HG02610 (cell line): Measurements from ENCODE around the gene GSTO1.
"Not testable (repeated sequence)": the region's sequence is repeated elsewhere in the genome, so short reads cannot be mapped to it uniquely, and the experiment has no call there.

Experiments
- ATAC-seq: cut with Tn5 transposase; IDR thresholded peaks from one replicate; pipeline ENCODE4 v1.9.1; 2021; ENCODE audit warnings: mild to moderate bottlenecking, moderate library complexity; ENCODE audit not compliant: unreplicated experiment

The GSTO1 gene

GRCh38 chr10:104254493-104255310 is at the start of gene GSTO1:
TSS of gene GSTO1 (plus strand) at chr10:104254892. CDS start at chr10:104254929, 37 bp downstream.
- peak; percentile 80 for ATAC-seq

- ATAC-seq = no peak
These were observed 46.0 kb upstream of the GSTO1 start for GRCh38 chr10:104208730-104209129.

GRCh38 chr10:104209575-104210198 is 45.0 kb upstream of the GSTO1 start:
- ATAC-seq = no peak

GRCh38 chr10:104216631-104217030 is 38.1 kb upstream of the GSTO1 start:
- no peak for ATAC-seq

GRCh38 chr10:104218751-104219150 is 35.9 kb upstream of the GSTO1 start:
- ATAC-seq = no peak

- no peak for ATAC-seq
These were observed 34.2 kb upstream of the GSTO1 start for GRCh38 chr10:104220522-104220921.

- no peak for ATAC-seq
These were observed 31.4 kb upstream of the GSTO1 start for GRCh38 chr10:104223304-104223703.

- ATAC-seq = no peak
These were observed 24.2 kb upstream of the GSTO1 start for GRCh38 chr10:104230490-104230889.

GRCh38 chr10:104231784-104232612 is 22.7 kb upstream of the GSTO1 start, which contains the start of gene CFAP43:
TSS of gene CFAP43 (minus strand) at chr10:104232364. CDS start at chr10:104232246, 118 bp downstream.
- ATAC-seq = peak; percentile 100

GRCh38 chr10:104232613-104233102 is 22.0 kb upstream of the GSTO1 start:
- peak; percentile 14 for ATAC-seq

GRCh38 chr10:104233817-104234216 is 20.9 kb upstream of the GSTO1 start:
- ATAC-seq = no peak

GRCh38 chr10:104234934-104235333 is 19.8 kb upstream of the GSTO1 start:
- ATAC-seq = no peak

GRCh38 chr10:104235801-104236200 is 18.9 kb upstream of the GSTO1 start:
- no peak for ATAC-seq

GRCh38 chr10:104240078-104240477 is 14.6 kb upstream of the GSTO1 start:
- ATAC-seq = no peak

- no peak for ATAC-seq
These were observed 12.1 kb upstream of the GSTO1 start for GRCh38 chr10:104242545-104242944.

GRCh38 chr10:104243009-104243408 is 11.7 kb upstream of the GSTO1 start:
- ATAC-seq = not testable (repeated sequence)

- ATAC-seq = no peak
These were observed 11.2 kb upstream of the GSTO1 start for GRCh38 chr10:104243512-104243911.

GRCh38 chr10:104245066-104245632 is 9.5 kb upstream of the GSTO1 start:
- ATAC-seq = no peak

- no peak for ATAC-seq
These were observed 7.7 kb upstream of the GSTO1 start for GRCh38 chr10:104246976-104247375.

GRCh38 chr10:104247513-104248146 is 7.1 kb upstream of the GSTO1 start:
- no peak for ATAC-seq
